Natural killer cell (primary cell): ENCODE results near the gene ERCC2. TPM values are rescaled to one million over a fixed set of nuclear protein-coding genes. Genes with fewer than 3 reads are reported as not detected.

Source experiments
- ATAC-seq, 3 donors: fragments of 150-1000 bp in 2 of 3; fragments of 200-7000 bp in 1 of 3; cut with Tn5 transposase; 1 replicate in 1 of 3; 2 replicates in 2 of 3; pipeline ENCODE4 v1.10.0; 2021; ENCODE audit warnings: mild to moderate bottlenecking in 2 of 3, moderate library complexity in 2 of 3
- DNase-seq, 2 donors: peaks; one replicate each; pipeline versions ENCODE4 v3.0.0 to v3.0.0-alpha.2; 2013 to 2021; ENCODE audit warnings: mixed read lengths in 1 of 2
- H3K27ac ChIP-seq: one replicate; pipeline ENCODE4 v1.5.1; 2013; ENCODE audit warnings: mild to moderate bottlenecking, low read length
- H3K27me3 ChIP-seq: one replicate; pipeline ENCODE4 v1.6.1; 2013; ENCODE audit warnings: low read length; ENCODE audit not compliant: control insufficient read depth, insufficient read depth
- H3K36me3 ChIP-seq: one replicate; pipeline ENCODE4 v1.6.1; 2013; ENCODE audit warnings: low read length; ENCODE audit not compliant: control insufficient read depth, insufficient read depth
- H3K4me1 ChIP-seq: one replicate; pipeline ENCODE4 v1.6.1; 2013; ENCODE audit warnings: low read length; ENCODE audit not compliant: control insufficient read depth, insufficient read depth
- H3K4me3 ChIP-seq: one replicate; pipeline ENCODE4 v1.5.1; 2013; ENCODE audit warnings: low read length
- H3K9me3 ChIP-seq: one replicate; pipeline ENCODE4 v1.6.1; 2013; ENCODE audit warnings: low read length; ENCODE audit not compliant: control insufficient read depth, insufficient read depth
- H3K27ac Mint-ChIP-seq, 2 donors: one replicate each; pipeline ENCODE4 v1.8.0; 2022; ENCODE audit warnings: mild to moderate bottlenecking in 2 of 2, mixed read lengths in 2 of 2, moderate library complexity in 1 of 2
- H3K27me3 Mint-ChIP-seq, 2 donors: one replicate each; pipeline ENCODE4 v1.8.0; 2022; ENCODE audit warnings: low read depth in 2 of 2, mixed read lengths in 2 of 2
- H3K36me3 Mint-ChIP-seq: one replicate; pipeline ENCODE4 v1.8.0; 2022; ENCODE audit warnings: mixed read lengths
- H3K4me1 Mint-ChIP-seq, 2 donors: one replicate each; pipeline ENCODE4 v1.8.0; 2022; ENCODE audit warnings: mixed read lengths in 2 of 2
- H3K4me3 Mint-ChIP-seq: one replicate; pipeline ENCODE4 v1.8.0; 2022; ENCODE audit warnings: mild to moderate bottlenecking, moderate library complexity, mixed read lengths
- H3K9me3 Mint-ChIP-seq, 2 donors: one replicate each; pipeline ENCODE4 v1.8.0; 2022; ENCODE audit warnings: mixed read lengths in 2 of 2
- CTCF ChIP-seq: fragments of 200-600 bp; IDR thresholded peaks from one replicate; pipeline ENCODE4 v1.8.0; 2022; ENCODE audit warnings: antibody characterized with exemption
- WGBS: methylation state at CpG from one replicate; pipeline ENCODE4 v1.1.7; 2013; ENCODE audit warnings: missing lambda C conversion rate; ENCODE audit not compliant: insufficient coverage; 5-methylcytosine and 5-hydroxymethylcytosine counted together
- intact Hi-C: fragments of 100-400 bp; cut with micrococcal nuclease; formaldehyde crosslinking; loops from one replicate; pipeline ENCODE4 v1.14.2; 2022
- total RNA-seq, 4 donors: library from RNA; stranded (reverse); fragments of 120-200 nt in 1 of 4; gene quantifications; one replicate each; pipeline versions ENCODE4 v1.2.3 to v1.2.4, GENCODE V29; 2013 to 2022

Gene ERCC2
- 10 to 100 TPM; 13.4 to 22.3 (median 14.9) TPM for total RNA-seq
- total RNA-seq (2013): 7.2 TPM

GRCh38 chr19:45370410-45371204 is at the start of gene ERCC2:
Gene ERCC2, minus strand, starts transcription at chr19:45370573. Its CDS starts 33 bp downstream, at chr19:45370540.
- no peaks in the 10 kb centered on the region for H3K36me3 ChIP-seq
- Mint-ChIP-seq H3K36me3 (no peaks in the 10 kb centered on the region), H3K27me3 (peaks cover 0 to 4% of the 10 kb centered on the region in 2 donors), H3K4me3 (peak within 1 kb of the TSS; percentile 91), H3K4me1 (peaks cover 6 to 10% of the 10 kb centered on the region in 2 donors), H3K27ac (peak within 1 kb of the TSS; percentile 88 to 89), H3K9me3 (no peaks in the 10 kb centered on the region)
- peak; percentile 98 to 99 (median 98) for ATAC-seq
- 4% methylated on average over 54 of the region's 55 CpGs for WGBS
- peaks cover 15% of the 10 kb centered on the region for H3K4me1 ChIP-seq
- H3K27me3 ChIP-seq: no peaks in the 10 kb centered on the region
- TF ChIP-seq CTCF: no peak
- peak; percentile 100 for DNase-seq
- peak within 1 kb of the TSS; percentile 77 for H3K27ac ChIP-seq
- intact Hi-C loops: loop anchor here (2.0 kb wide), 1 partner anchor 36 kb away; the partner anchor contains the start of gene POLR1G
- peak within 1 kb of the TSS; percentile 75 for H3K4me3 ChIP-seq
- no peaks in the 10 kb centered on the region for H3K9me3 ChIP-seq

GRCh38 chr19:45419895-45420294 is 49.5 kb upstream of the ERCC2 start:
- H3K4me3 Mint-ChIP-seq: no peak overlapping the region
- H3K36me3 ChIP-seq: peaks cover 8% of the 10 kb centered on the region
- ATAC-seq (no peak), DNase-seq (no peak)
- intact Hi-C loops: loop anchor here (5.0 to 10.0 kb wide), 2 partner anchors 145 to 272 kb away; partner anchors contain the start of genes QPCTL and SNRPD2
- 60% methylated on average over 3 of the region's 3 CpGs for WGBS
- no peaks in the 10 kb centered on the region for H3K27me3 Mint-ChIP-seq
- no peaks in the 10 kb centered on the region for H3K36me3 Mint-ChIP-seq
- no peak overlapping the region for H3K27ac ChIP-seq
- no peaks in the 10 kb centered on the region for H3K9me3 Mint-ChIP-seq
- H3K4me1 ChIP-seq: peaks cover 33% of the 10 kb centered on the region
- H3K4me1 Mint-ChIP-seq: peaks cover 27 to 37% of the 10 kb centered on the region in 2 donors
- H3K9me3 ChIP-seq: no peaks in the 10 kb centered on the region
- H3K4me3 ChIP-seq: no peak overlapping the region
- no peak overlapping the region for H3K27ac Mint-ChIP-seq
- no peak for TF ChIP-seq CTCF
- no peaks in the 10 kb centered on the region for H3K27me3 ChIP-seq

GRCh38 chr19:45419396-45419795 is 49.0 kb upstream of the ERCC2 start:
- Histone ChIP-seq H3K4me3 (no peak overlapping the region), H3K9me3 (no peaks in the 10 kb centered on the region), H3K27me3 (no peaks in the 10 kb centered on the region), H3K4me1 (peaks cover 32% of the 10 kb centered on the region), H3K36me3 (peaks cover 13% of the 10 kb centered on the region), H3K27ac (no peak overlapping the region)
- H3K4me1 Mint-ChIP-seq: peaks cover 24 to 34% of the 10 kb centered on the region in 2 donors
- WGBS: 10% methylated on average over 4 of the region's 4 CpGs
- H3K36me3 Mint-ChIP-seq: no peaks in the 10 kb centered on the region
- H3K27ac Mint-ChIP-seq: no peak overlapping the region
- no peak for ATAC-seq
- no peak overlapping the region for H3K4me3 Mint-ChIP-seq
- H3K9me3 Mint-ChIP-seq: no peaks in the 10 kb centered on the region
- intact Hi-C loops: no loop called here
- no peaks in the 10 kb centered on the region for H3K27me3 Mint-ChIP-seq
- DNase-seq: no peak
- no peak for TF ChIP-seq CTCF
